HG02870 (cell line): ENCODE data around the gene ZNF701.
"Not testable (repeated sequence)": the region's sequence is repeated elsewhere in the genome, so short reads cannot be mapped to it uniquely, and the experiment has no call there.

Experiments used
- ATAC-seq: cut with Tn5 transposase; IDR thresholded peaks from one replicate; pipeline ENCODE4 v1.9.1; 2021; ENCODE audit warnings: mild to moderate bottlenecking, moderate library complexity; ENCODE audit not compliant: unreplicated experiment

The ZNF701 gene

DNA sequence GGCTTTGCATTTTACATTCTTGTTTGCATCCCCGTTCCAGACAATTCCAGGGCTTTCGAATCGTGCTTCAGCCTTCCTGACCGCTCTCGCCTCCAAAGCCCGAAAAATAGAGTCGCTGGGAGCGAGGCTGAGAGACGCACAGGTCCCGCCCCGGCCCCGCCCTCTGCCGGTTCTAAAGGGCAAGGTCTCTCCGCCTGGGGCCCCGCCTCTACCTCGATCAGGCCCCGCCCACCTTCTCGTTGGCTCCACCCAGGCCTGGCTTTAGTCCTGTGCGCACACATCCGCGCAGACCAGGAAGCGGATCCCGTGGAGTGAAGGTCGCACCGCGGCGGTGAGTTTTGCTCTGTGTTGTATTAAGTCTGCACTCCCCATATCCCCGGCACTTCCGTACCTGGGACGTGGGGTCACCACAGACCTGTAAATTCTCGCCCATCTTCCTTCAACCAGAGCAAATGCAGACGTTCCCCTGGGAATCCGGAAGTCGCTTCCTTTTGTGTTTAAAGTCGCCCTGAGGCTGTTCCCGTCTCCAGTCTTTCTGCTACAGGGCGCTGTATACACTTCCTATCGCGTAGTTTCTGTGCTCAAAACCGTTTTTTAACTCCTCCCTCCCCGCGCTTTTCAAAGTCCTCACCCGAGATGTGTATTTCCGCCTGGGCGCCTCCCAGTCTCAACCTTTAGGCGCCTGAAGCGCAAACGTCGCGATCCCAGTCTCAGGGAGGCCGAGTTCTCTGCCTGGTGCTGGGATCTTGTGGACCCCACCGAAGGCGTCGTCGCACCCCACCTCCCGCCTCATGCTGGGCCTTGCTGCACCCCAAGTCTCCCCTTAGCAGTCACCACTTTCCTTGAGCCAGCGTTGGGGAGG is at the start of gene ZNF701:
ZNF701 (plus strand) TSS at position 288 of the 862 bp plus-strand sequence. CDS start 3,861 bp downstream, outside the sequence.
- peak; percentile 92 for ATAC-seq

DNA sequence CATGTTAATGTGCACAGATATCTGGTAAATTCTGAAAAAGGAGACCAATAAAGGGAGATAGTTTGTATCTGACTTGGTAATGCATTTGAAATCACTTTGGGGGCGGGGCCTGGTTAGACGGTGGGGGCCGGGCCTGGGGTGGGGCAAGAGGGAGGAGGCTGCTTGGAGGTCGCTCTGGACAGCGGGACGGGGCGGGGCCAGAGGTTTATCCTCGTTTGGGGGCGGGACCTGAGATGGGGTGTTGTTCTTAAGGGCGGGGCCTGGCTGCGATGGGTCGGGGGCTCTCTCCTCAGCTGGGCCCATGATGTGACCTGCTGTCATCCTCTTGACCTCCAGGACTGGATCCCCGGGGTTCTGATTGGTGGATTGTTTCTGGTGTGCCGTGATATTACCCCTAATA is 47.5 kb upstream of the ZNF701 start:
- ATAC-seq: no peak

DNA sequence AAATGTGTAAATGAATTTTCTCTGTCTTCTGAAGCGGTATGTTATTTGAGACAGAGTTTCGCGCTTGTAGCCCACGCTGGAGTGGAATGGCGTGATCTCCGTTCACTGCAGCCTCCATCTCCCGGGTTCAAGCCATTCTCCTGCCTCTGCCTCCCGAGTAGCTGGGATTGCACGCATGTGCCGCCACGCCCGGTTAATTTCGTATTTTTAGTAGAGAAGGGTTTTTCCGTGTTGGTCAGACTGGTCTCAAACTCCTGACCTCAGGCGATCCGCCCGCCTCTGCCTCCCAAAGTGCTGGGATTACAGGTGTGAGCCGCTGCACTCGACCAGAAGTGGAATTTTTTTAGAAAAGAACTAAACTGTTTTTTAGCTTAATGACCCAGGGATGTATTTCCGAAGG is 46.0 kb upstream of the ZNF701 start:
- no peak for ATAC-seq

DNA sequence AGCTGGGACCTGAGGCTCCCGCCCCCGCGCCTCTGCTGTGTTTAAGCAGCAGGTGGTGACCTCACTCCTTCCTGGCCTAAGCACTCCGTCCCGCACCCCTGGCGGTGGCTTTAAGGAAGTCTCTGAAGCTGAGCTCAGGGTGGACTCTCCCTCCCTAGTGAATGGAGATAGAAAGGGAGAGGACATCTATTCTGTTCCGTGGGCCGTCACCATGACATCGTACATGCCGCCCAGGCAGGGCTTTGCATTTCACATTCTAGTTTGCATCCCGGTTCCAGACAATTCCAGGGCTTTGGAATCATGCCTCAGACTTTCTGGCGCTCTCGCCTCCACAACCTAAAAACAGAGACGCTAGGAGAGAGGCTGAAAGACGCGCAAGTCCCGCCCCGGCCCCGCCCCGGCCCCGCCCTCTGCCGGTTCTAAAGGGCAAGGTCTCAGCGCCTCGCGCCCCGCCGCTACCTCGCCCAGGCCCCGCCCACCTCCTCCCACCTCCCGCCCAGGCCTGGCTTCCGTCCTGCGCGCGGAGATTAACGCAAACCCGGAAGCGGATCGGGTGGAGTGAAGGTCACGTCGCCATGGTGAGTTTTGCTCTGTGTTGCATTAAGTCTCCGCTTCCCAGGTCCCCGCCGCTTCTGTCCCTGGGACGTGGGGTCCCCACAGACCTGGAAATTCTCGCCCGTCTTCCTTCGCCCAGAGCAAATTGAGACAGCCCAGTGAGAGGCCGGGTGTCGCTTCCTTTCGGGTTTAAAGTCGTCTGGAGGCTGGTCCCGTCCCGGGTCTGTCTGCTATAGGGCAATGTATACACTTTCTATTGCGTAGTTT is 42.7 kb upstream of the ZNF701 start, which contains the start of gene ZNF808:
ZNF808 (plus strand) TSS at position 535 of the 822 bp plus-strand sequence. CDS start 15,617 bp downstream, outside the sequence.
- peak; percentile 89 for ATAC-seq

DNA sequence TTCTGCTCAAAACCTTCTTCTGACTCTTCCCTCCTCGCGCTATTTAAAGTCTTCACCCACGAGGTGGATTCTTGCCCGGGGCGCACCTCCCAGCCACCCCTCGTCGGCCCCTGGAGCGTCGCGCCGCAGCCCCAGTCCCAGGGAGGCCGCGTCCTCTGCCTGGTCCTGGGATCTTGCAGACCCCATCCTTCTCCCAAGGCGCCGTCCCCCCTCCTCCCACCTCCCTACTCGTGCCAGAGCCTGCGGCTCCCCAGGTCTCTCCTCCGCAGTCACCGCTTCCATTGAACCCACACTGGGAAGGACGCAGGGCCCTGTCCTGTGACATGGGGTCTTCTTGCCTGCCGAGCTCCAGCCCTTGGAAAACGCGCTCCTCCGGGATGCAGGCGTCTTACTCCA is 42.1 kb upstream of the ZNF701 start:
- ATAC-seq: no peak

DNA sequence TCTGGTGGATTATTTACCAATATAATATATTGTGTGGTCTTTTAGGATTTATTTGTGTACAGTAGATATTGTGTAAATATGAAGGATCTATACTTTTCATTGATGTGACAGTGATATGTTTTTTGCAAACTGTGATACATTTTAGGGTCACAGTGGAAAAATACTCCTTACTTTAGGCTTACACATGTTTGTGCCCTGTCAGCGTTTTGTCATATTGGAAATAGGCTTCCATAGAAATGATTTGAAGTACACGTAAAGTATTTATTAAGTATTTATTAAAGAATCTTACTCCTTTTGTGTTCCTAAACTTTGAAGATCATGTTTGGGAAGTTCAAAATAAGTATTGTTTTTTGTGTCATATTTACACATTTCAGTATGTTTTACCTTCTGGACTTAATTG is 37.6 kb upstream of the ZNF701 start:
- no peak for ATAC-seq

DNA sequence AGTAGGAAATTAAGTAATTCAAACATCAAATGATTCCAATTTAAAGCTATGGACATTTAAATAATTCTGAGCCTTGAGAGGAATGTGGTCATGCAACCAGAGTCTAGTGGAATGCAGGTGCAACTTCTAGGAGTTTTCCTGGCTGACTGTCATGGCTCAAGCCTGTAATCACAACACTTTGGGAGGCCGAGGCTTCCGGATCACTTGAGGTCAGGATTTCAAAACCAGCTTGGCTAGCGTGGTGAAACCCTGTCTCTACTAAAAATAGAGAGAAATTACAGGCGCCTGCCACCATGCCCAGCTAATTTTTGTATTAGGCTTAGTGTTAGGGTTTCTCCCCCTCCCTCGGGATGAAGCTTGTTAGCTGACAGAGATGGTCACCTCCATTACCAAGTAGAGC is 36.2 kb upstream of the ZNF701 start:
- no peak for ATAC-seq

DNA sequence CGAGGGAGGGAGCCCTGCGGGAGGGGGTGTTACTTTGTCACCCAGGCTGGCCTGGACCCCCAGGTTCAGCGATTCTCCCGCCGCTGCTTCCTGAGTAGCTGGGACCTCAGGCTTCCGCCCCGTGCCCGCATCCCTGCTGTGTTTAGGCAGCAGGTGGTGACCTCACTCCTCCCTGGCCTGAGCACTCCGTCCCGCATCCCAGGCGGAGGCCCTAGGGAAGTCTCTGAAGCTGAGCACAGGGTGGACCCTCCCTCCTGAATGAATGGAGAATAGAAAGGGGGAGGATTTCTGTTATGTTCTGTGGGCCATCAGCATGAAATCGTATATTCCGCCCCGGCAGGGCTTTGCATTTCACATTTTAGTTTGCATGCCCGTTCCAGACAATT is 34.7 kb upstream of the ZNF701 start:
- ATAC-seq: peak; percentile 6

DNA sequence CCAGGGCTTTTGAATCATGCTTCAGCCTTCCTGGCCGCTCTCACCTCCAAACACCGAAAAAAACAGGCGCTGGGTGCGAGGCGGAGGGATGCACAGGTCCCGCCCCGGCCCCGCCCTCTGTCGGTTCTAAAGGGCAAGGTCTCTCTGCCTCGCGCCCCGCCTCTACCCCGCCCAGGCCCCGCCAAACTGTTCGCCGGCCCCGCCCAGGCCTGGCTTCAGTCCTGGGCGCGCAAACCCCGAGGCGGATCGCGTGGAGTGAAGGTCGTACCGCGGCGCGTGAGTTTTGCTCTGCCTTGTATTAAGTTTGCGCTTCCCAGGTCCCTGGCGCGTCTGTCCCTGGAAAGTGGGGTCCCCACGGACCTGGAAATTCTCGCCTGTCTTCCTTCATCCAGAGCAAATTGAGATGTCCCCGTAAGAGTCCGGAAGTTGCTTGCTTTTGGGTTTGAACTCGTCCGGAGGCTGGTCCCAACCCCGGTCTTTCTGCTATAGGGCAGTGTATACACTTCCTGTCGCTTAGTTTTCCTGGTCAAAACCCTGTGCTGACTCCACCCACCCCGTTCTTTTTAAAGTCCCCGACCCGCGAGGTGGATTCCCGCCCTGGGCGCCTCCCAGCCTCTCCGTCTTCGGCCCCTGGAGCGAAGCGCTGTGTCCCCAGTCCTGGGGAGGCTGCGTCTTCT is 34.2 kb upstream of the ZNF701 start:
- peak; percentile 74 for ATAC-seq

DNA sequence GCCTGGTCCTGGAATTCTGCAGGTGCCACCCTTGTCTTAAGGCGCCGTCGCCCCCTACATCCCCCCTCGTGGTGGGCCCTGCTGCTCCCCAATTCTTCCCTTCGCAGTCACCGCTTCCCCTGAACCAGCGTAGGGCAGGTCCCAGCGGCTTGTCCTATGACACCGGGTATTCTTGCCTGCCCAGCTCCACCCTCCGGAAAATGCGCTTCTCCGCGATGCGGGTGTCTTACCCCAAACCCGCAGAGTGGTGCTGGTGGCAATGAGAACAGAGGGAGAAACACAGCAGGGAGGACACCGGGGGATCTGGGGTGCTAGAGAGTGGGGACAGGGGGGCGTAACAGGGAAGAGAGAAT is 33.7 kb upstream of the ZNF701 start:
- ATAC-seq: peak; percentile 39

DNA sequence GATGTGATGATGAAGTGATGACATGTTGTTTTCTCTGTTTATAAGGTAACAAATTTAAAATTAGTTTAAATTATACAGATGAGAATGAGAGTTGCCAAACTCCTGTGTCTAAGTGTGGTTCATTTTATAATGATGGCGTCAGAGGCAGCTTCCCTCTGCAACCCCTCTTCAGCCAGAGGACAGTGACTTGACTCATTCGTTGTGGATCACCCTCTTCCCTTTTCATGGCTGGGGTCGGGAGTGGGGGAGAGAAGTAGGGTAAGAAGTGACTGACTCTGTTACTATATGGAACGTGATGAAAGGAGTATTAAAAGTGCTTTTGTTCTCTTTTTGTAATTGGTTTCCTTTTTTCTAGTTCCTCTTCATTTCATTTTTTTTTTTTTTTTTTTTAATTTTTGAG is 31.3 kb upstream of the ZNF701 start:
- ATAC-seq: not testable (repeated sequence)

DNA sequence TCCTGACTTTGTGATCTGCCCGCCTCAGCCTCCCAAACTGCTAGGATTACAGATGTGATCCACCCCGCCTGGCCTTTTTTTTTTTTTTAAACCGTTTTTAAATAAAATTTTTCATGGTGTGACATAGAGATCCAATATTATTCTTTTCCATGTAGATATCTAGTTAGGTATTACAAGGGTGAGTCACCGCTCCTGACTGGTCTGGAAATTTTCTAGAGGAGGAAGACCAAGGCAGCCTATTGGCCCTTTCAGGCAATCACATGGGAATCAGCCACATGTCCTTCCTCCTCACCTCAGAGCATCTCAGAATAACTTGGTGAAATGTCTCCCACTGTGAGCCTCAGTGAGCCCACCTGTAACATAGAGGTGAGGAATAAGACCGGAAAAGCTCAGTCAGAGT is 28.9 kb upstream of the ZNF701 start:
- not testable (repeated sequence) for ATAC-seq

DNA sequence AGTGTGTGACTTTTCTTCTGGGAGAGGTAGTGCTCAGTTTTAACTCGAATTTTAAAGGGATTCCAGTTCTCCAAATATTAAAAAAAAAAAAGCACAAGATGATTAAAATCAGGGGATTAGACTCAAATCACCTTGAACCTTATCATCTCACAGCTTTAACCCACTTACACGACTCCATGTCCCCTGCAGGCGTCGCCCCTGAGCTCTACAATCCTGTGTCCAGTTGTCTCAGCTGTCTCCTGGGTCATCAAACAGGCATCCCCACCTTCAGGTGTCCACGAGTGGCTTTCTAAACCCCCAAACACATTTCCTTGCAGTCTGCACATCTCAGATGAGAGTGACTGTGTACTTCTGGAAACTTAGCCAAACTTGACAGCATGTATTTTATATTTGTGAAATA is 28.5 kb upstream of the ZNF701 start:
- ATAC-seq: no peak

DNA sequence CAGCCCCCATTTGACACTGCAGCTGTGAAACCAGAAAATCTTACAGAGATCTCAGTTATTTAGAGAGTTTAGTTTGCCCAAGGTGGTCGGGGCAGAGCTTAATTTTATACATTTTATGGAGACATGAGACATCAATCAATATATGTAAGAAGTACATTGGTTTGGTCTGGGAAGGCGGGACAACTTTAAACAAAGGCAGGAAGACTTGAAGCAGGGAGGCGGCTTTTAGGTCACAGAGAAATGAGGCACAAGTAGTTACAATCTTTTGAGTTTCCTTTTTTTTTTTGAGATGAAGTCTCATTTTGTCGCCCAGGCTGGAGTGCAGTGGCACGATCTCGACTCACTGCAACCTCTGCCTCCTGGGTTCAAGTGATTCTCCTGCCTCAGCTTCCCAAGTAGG is 27.5 kb upstream of the ZNF701 start:
- not testable (repeated sequence) for ATAC-seq

DNA sequence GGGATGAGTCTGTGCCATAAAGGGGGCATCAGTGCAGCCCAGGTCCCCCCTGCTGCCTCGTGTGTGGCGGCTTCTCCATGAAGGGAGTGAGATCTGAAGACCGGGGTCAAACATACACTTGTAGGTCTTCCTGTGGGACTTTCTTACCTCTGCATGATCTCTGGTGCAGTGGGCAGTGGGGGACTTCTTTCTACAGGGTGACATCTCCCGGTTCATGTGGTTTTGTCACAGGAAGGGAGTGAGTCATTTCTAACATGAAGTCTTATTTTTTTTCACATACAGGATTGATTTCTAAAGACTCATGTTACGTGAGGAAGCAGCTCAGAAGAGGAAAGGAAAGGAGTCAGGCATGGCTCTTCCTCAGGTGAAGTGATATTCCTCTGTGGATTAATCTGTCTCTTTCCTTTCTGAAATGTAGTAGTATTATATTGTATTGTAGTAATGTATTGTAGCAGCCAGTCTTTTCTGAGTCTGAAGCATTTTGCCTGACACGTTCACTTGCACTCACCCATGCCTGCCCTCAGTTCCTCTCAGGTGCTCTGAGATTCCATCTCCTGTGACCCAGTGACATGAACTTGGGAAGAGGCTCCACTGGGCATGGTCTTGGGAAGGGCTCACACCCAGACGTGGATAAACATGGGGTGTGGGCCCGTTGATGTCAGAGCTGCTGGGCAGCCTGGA is 27.0 kb upstream of the ZNF701 start:
- no peak for ATAC-seq

DNA sequence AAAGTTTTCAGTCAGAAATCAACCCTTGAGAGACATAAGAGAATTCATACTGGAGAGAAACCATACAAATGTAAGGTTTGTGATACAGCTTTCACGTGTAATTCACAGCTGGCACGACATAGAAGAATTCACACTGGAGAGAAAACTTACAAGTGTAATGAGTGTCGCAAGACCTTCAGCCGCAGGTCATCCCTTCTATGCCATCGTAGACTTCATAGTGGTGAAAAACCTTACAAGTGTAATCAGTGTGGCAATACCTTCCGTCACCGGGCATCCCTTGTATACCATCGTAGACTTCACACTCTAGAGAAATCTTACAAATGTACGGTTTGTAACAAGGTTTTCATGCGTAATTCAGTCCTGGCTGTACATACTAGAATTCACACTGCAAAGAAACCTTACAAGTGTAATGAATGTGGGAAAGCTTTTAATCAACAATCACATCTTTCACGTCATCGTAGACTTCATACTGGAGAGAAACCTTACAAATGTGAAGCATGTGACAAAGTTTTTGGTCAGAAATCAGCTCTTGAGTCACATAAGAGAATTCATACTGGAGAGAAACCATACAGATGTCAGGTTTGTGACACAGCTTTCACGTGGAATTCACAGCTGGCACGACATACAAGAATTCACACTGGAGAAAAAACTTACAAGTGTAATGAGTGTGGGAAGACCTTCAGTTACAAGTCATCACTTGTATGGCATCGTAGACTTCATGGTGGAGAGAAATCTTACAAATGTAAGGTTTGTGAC is 15.7 kb upstream of the ZNF701 start:
- ATAC-seq: no peak

DNA sequence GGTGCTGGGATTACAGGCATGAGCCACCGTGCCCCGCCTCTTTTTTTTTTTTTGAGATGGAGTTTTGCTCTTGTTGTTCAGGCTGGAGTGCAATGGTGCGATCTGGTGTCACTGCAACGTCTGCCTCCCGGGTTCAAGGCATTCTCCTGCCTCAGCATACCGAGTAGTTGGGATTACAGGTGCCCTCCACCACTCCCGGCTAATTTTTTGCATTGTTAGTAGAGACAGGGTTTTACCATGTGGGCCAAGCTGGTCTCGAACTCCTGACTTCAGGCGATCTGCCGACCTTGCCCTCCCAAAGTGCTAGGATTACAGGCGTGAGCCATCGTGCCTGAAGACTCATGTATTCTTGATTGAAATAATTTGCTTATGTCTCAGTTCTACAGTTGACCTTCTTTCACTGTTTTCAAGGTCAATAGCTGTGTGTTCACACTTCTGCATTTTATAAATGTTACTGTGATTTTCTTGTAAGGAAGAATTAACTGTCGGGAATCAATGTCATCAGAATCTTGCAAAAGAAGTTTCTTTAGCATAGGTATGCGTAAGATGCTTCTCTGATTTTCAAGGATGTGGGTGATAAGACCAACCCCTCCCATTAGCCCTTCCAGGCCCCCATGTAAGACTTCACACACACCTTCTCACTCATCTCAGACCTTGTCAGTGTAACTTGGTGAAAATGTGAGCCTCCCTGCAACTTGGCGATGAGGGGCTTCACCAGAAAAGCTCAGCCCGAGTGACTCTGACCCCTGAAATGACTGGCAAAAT is 12.7 kb upstream of the ZNF701 start:
- ATAC-seq: no peak

DNA sequence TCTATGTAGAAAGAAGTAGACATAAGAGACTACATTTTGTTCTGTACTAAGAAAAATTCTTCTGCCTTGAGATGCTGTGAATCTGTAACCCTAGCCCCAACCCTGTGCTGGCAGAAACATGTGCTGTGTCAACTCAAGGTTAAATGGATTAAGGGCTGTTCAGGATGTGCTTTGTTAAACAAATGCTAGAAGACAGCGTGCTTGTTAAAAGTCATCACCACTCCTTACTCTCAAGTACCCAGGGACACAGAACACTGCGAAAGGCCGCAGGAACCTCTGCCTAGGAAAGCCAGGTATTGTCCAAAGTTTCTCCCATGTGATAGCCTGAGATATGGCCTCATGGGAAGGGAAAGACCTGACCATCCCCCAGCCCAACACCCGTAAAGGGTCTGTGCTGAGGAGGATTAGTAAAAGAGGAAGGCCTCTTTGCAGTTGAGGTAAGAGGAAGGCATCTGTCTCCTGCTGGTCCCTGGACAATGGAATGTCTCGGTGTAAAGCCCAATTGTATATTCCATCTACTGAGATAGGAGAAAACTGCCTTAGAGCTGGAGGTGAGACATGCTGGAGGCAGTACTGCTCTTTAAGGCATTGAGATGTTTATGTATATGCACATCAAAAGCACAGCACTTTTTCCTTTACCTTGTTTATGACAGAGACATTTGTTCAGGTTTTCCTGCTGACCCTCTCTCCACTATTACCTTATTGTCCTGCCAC is 11.2 kb upstream of the ZNF701 start:
- ATAC-seq: not testable (repeated sequence)

DNA sequence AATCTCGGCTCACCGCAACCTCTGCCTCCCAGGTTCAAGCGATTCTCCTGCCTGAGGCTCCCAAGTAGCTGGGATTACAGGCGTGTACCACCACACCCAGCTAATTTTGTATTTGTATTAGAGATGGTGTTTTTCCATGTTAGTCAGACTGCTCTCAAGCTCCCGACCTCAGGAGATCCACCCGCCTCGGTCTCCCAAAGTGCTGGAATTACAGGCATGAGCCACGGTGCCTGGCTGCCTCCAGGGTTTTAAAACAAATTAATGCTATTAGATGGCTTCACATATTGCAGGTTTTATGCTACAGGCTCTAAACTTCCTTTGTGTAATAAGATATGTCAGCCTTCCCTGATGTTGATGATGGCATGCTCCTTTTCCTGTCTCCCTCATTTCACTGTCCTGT is 8.5 kb upstream of the ZNF701 start:
- not testable (repeated sequence) for ATAC-seq
